GM23248 (cell line): Measurements from ENCODE around the gene EFR3B.

ENCODE experiments used
- EZH2 ChIP-seq: fragments of 200-600 bp; sonication (generic); IDR thresholded peaks from 2 replicates; pipeline ENCODE4 v1.6.1; 2018; ENCODE audit warnings: antibody characterized with exemption, mild to moderate bottlenecking; ENCODE audit not compliant: insufficient read depth, poor library complexity, severe bottlenecking
- EZH2phosphoT487 ChIP-seq: fragments of 200-600 bp; sonication (generic); IDR thresholded peaks from 2 replicates; pipeline ENCODE4 v1.6.1; 2018; ENCODE audit warnings: antibody characterized with exemption, moderate library complexity, mild to moderate bottlenecking, low read depth; ENCODE audit not compliant: insufficient read depth

DNA sequence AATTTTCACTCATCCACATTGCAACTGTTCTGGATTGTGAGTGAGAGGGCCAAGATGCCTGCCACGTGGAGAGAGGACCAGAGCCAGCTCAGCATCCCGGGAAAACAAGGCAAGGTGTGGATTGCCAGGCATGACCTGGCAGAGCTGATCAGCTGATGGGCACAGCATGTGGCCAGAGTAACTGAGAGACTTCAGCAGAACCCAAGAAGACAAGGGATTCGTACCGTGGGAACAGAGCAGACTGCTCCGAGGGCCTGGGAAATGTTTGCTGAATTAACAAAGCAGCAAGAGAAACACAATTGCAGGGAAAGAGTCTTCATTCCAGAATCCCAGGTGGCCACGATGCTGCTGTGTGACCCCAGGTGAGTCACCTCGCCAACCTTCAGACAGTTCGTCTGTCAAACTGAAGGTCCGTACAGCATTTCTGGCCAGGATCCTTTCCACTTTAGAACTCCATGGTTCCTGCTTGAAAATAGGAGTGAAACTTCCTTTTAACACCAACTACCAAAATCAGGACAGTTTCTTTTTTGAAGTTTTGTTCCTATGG lies 152.8 kb downstream of the EFR3B start:
- TF ChIP-seq EZH2 (no peak), EZH2phosphoT487 (no peak)
